GM20000 (cell line): ENCODE data around the gene TNIK.

ENCODE experiments used
- DNase-seq: peaks from one replicate; pipeline ENCODE4 v3.0.0; 2012; ENCODE audit warnings: low spot score
- CTCF ChIP-seq: IDR thresholded peaks from 2 replicates; pipeline ENCODE4 v1.5.1; 2012; ENCODE audit warnings: mild to moderate bottlenecking, control low read depth; ENCODE audit errors: extremely low read depth, missing control alignments

TNIK gene

GRCh38 chr3:171192176-171192854, 267.9 kb downstream of the TNIK start:
- TF ChIP-seq CTCF, result no peak
- no peak for DNase-seq

- no peak for TF ChIP-seq CTCF
- DNase-seq, result no peak
Observed at GRCh38 chr3:171190668-171191067, 269.5 kb downstream of the TNIK start.

- peak; percentile 18 for DNase-seq
- no peak for TF ChIP-seq CTCF
Observed at GRCh38 chr3:171189394-171190080, 270.7 kb downstream of the TNIK start.

GRCh38 chr3:171187706-171188290, 272.4 kb downstream of the TNIK start:
- TF ChIP-seq CTCF, result peak; percentile 47
- DNase-seq, result peak; percentile 28

- TF ChIP-seq CTCF, result no peak
- DNase-seq, result no peak
Observed at GRCh38 chr3:171186817-171187500, 273.2 kb downstream of the TNIK start.

GRCh38 chr3:171186383-171186782, 273.8 kb downstream of the TNIK start:
- TF ChIP-seq CTCF, result no peak
- no peak for DNase-seq

- TF ChIP-seq CTCF, result no peak
Observed at GRCh38 chr3:171185959-171186358, 274.2 kb downstream of the TNIK start.

More at GRCh38 chr3:171185959-171186358, 274.2 kb downstream of the TNIK start:
- DNase-seq, result no peak
